ENCODE data around the gene DSCAM.
"Not testable (repeated sequence)": the region's sequence is repeated elsewhere in the genome, so short reads cannot be mapped to it uniquely, and the experiment has no call there.

The DSCAM gene

GRCh38 chr21:40461008-40461407 is 385.9 kb downstream of the DSCAM start:
- no peak for DNase-seq (ENCODE audit: low read depth, low spot score)

- no peak for DNase-seq (ENCODE audit: low read depth, low spot score)
These were observed 389.2 kb downstream of the DSCAM start for GRCh38 chr21:40457741-40458140.

GRCh38 chr21:40454057-40454456 is 392.9 kb downstream of the DSCAM start:
- no peak for DNase-seq (ENCODE audit: low read depth, low spot score)

GRCh38 chr21:40453183-40453582 is 393.8 kb downstream of the DSCAM start:
- no peak for DNase-seq (ENCODE audit: low read depth, low spot score)

GRCh38 chr21:40452548-40452947 is 394.4 kb downstream of the DSCAM start:
- DNase-seq (ENCODE audit: low read depth, low spot score): no peak

- no peak for DNase-seq (ENCODE audit: low read depth, low spot score)
These were observed 399.9 kb downstream of the DSCAM start for GRCh38 chr21:40447016-40447415.

GRCh38 chr21:40445349-40445921 is 401.5 kb downstream of the DSCAM start:
- DNase-seq (ENCODE audit: low read depth, low spot score): no peak

- not testable (repeated sequence) for DNase-seq (ENCODE audit: low read depth, low spot score)
These were observed 407.4 kb downstream of the DSCAM start for GRCh38 chr21:40439581-40439980.

- no peak for DNase-seq (ENCODE audit: low read depth, low spot score)
These were observed 408.3 kb downstream of the DSCAM start for GRCh38 chr21:40438616-40439015.

- DNase-seq (ENCODE audit: low read depth, low spot score): no peak
These were observed 410.7 kb downstream of the DSCAM start for GRCh38 chr21:40436261-40436660.

GRCh38 chr21:40433538-40433937 is 413.4 kb downstream of the DSCAM start:
- DNase-seq (ENCODE audit: low read depth, low spot score): no peak

GRCh38 chr21:40425981-40426380 is 421.0 kb downstream of the DSCAM start:
- peak; percentile 68 for DNase-seq (ENCODE audit: low read depth, low spot score)

- DNase-seq (ENCODE audit: low read depth, low spot score): no peak
These were observed 423.9 kb downstream of the DSCAM start for GRCh38 chr21:40422896-40423635.

- no peak for DNase-seq (ENCODE audit: low read depth, low spot score)
These were observed 425.8 kb downstream of the DSCAM start for GRCh38 chr21:40421121-40421520.

- DNase-seq (ENCODE audit: low read depth, low spot score): no peak
These were observed 430.4 kb downstream of the DSCAM start for GRCh38 chr21:40416572-40416971.

- DNase-seq (ENCODE audit: low read depth, low spot score): no peak
These were observed 438.4 kb downstream of the DSCAM start for GRCh38 chr21:40408561-40408960.

- DNase-seq (ENCODE audit: low read depth, low spot score): no peak
These were observed 442.6 kb downstream of the DSCAM start for GRCh38 chr21:40404396-40404800.

GRCh38 chr21:40402884-40403582 is 443.9 kb downstream of the DSCAM start:
- no peak for DNase-seq (ENCODE audit: low read depth, low spot score)

GRCh38 chr21:40395732-40396131 is 451.2 kb downstream of the DSCAM start:
- no peak for DNase-seq (ENCODE audit: low read depth, low spot score)

GRCh38 chr21:40393066-40393465 is 453.9 kb downstream of the DSCAM start:
- no peak for DNase-seq (ENCODE audit: low read depth, low spot score)

GRCh38 chr21:40388046-40388445 is 458.9 kb downstream of the DSCAM start:
- no peak for DNase-seq (ENCODE audit: low read depth, low spot score)

GRCh38 chr21:40386981-40387747 is 459.8 kb downstream of the DSCAM start:
- DNase-seq (ENCODE audit: low read depth, low spot score): no peak

Measured in ELF-1 (cell line).